CD14-positive monocyte (primary cell): Measurements from ENCODE around the gene OTOS. TPM values are rescaled to one million over a fixed set of nuclear protein-coding genes. Genes with fewer than 3 reads are reported as not detected.

ENCODE experiments used
- DNase-seq, 3 donors: peaks; one replicate each; pipeline ENCODE4 v3.0.0-alpha.2; 2011 to 2022
- H2AFZ ChIP-seq: 2 replicates; pipeline ENCODE4 v1.6.0; 2012; ENCODE audit warnings: mild to moderate bottlenecking, low read depth, low read length, inconsistent platforms; ENCODE audit not compliant: insufficient read depth, poor library complexity, severe bottlenecking
- H3K27ac ChIP-seq, 2 donors: 1 replicate in 1 of 2; 2 replicates in 1 of 2; pipeline ENCODE4 v1.5.1; 2012 to 2013; ENCODE audit warnings: low read length in 2 of 2, control low read depth in 1 of 2, inconsistent platforms in 1 of 2, low read depth in 1 of 2, mild to moderate bottlenecking in 1 of 2
- H3K27me3 ChIP-seq, 2 donors: one replicate each; pipeline versions ENCODE4 v1.6.0 to v1.6.1; 2011 to 2013; ENCODE audit warnings: low read length in 2 of 2; ENCODE audit not compliant: control insufficient read depth in 2 of 2, insufficient read depth in 2 of 2
- H3K36me3 ChIP-seq, 2 donors: replicated peaks in 1 of 2; 1 replicate in 1 of 2; 2 replicates in 1 of 2; pipeline versions ENCODE4 v1.5.1 to v1.6.1; 2012 to 2013; ENCODE audit warnings: low read length in 2 of 2, control low read depth in 1 of 2, inconsistent platforms in 1 of 2, mild to moderate bottlenecking in 1 of 2; ENCODE audit not compliant: insufficient read depth in 2 of 2, control insufficient read depth in 1 of 2
- H3K4me1 ChIP-seq, 2 donors: 1 replicate in 1 of 2; 2 replicates in 1 of 2; pipeline versions ENCODE4 v1.5.1 to v1.6.1; 2012 to 2013; ENCODE audit warnings: low read length in 2 of 2, control low read depth in 1 of 2, inconsistent platforms in 1 of 2, mild to moderate bottlenecking in 1 of 2, moderate library complexity in 1 of 2; ENCODE audit not compliant: insufficient read depth in 2 of 2, control insufficient read depth in 1 of 2
- H3K4me2 ChIP-seq: replicated peaks from 2 replicates; pipeline ENCODE3; 2012; ENCODE audit warnings: low read length, moderate library complexity, mild to moderate bottlenecking; ENCODE audit not compliant: poor library complexity, severe bottlenecking; ENCODE audit errors: extremely low read depth
- H3K4me3 ChIP-seq, 3 experiments: fragments of 200-600 bp in 1 of 3; sonication (generic) in 1 of 3; replicated peaks in 1 of 3; 1 replicate in 2 of 3; 2 replicates in 1 of 3; pipeline ENCODE4 v1.5.1; 2011 to 2013; ENCODE audit warnings: low read length in 3 of 3, mild to moderate bottlenecking in 3 of 3, control low read depth in 2 of 3, low read depth in 2 of 3, inconsistent platforms in 1 of 3, moderate library complexity in 1 of 3
- H3K79me2 ChIP-seq: 2 replicates; pipeline ENCODE4 v1.6.0; 2012; ENCODE audit warnings: mild to moderate bottlenecking, control low read depth, inconsistent platforms, low read length, moderate library complexity; ENCODE audit not compliant: insufficient read depth
- H3K9ac ChIP-seq: 2 replicates; pipeline ENCODE4 v1.6.0; 2017; ENCODE audit warnings: low read length, mild to moderate bottlenecking; ENCODE audit not compliant: insufficient read depth, poor library complexity, severe bottlenecking
- H3K9me3 ChIP-seq, 2 donors: replicated peaks in 1 of 2; 1 replicate in 1 of 2; 2 replicates in 1 of 2; pipeline versions ENCODE4 v1.5.1 to v1.6.1; 2012 to 2013; ENCODE audit warnings: low read length in 2 of 2, control low read depth in 1 of 2; ENCODE audit not compliant: control insufficient read depth in 1 of 2, insufficient read depth in 1 of 2
- H4K20me1 ChIP-seq: 2 replicates; pipeline ENCODE4 v1.6.0; 2012; ENCODE audit warnings: mild to moderate bottlenecking, low read length, control low read depth, moderate library complexity; ENCODE audit not compliant: insufficient read depth
- H3K27ac Mint-ChIP-seq, 7 donors: one replicate each; pipeline ENCODE4 v1.8.0; 2020; ENCODE audit warnings: mild to moderate bottlenecking in 7 of 7, mixed read lengths in 7 of 7, moderate library complexity in 6 of 7, inconsistent platforms in 2 of 7
- H3K27me3 Mint-ChIP-seq, 3 donors: one replicate each; pipeline ENCODE4 v1.8.0; 2021 to 2022; ENCODE audit warnings: low read depth in 3 of 3, mild to moderate bottlenecking in 3 of 3, mixed read lengths in 3 of 3, moderate library complexity in 3 of 3, inconsistent platforms in 1 of 3
- H3K36me3 Mint-ChIP-seq, 2 donors: one replicate each; pipeline ENCODE4 v1.8.0; 2020; ENCODE audit warnings: mixed read lengths in 2 of 2, inconsistent platforms in 1 of 2, mild to moderate bottlenecking in 1 of 2
- H3K4me1 Mint-ChIP-seq: one replicate; pipeline ENCODE4 v1.8.0; 2020; ENCODE audit warnings: mild to moderate bottlenecking, mixed read lengths
- H3K4me3 Mint-ChIP-seq, 2 donors: one replicate each; pipeline ENCODE4 v1.8.0; 2020; ENCODE audit warnings: mild to moderate bottlenecking in 2 of 2, mixed read lengths in 2 of 2, moderate library complexity in 1 of 2
- H3K9me3 Mint-ChIP-seq, 7 donors: one replicate each; pipeline ENCODE4 v1.8.0; 2020 to 2022; ENCODE audit warnings: mixed read lengths in 7 of 7, mild to moderate bottlenecking in 6 of 7, moderate library complexity in 6 of 7, inconsistent platforms in 2 of 7
- CTCF ChIP-seq: fragments of 200-600 bp; IDR thresholded peaks from one replicate; pipeline ENCODE4 v1.8.0; 2022; ENCODE audit warnings: antibody characterized with exemption, mild to moderate bottlenecking
- WGBS: methylation state at CpG from one replicate; pipeline ENCODE4 v1.1.5; 2013; ENCODE audit warnings: missing lambda C conversion rate; ENCODE audit not compliant: insufficient coverage; 5-methylcytosine and 5-hydroxymethylcytosine counted together
- intact Hi-C, 2 donors: fragments of 100-400 bp; cut with micrococcal nuclease; formaldehyde crosslinking; loops; one replicate each; pipeline versions ENCODE4 v1.15.0 to v1.15.1; 2023
- polyA plus RNA-seq, 3 donors: library from polyadenylated mRNA; depleted of rRNA in 1 of 3; unstranded in 2 of 3; stranded (reverse) in 1 of 3; fragments of 300-500 nt in 2 of 3; fragments of >200 nt in 1 of 3; fragmentation: Illumina TruSeq in 2 of 3; gene quantifications; 1 replicate in 2 of 3; 2 replicates in 1 of 3; pipeline ENCODE4 v1.2.3, GENCODE V29; 2012 to 2021

The OTOS gene
- polyA plus RNA-seq, 3 donors = not detected

GRCh38 chr2:240187989-240188590 lies 47.6 kb upstream of the OTOS start:
- 80% methylated on average over 8 of the region's 10 CpGs for WGBS
- H3K27me3 ChIP-seq = no peaks in the 10 kb centered on the region
- no peaks in the 10 kb centered on the region for H3K36me3 ChIP-seq
- no peaks in the 10 kb centered on the region for H3K79me2 ChIP-seq
- no peak overlapping the region for H3K27ac ChIP-seq
- TF ChIP-seq CTCF = no peak
- H3K27me3 Mint-ChIP-seq = peaks cover 5 to 14% (median 8%) of the 10 kb centered on the region in 3 donors
- no peak overlapping the region for H2AFZ ChIP-seq
- H4K20me1 ChIP-seq = no peaks in the 10 kb centered on the region
- H3K4me3 ChIP-seq = no peak overlapping the region
- H3K9ac ChIP-seq = no peak overlapping the region
- peaks cover 3 to 5% of the 10 kb centered on the region in 2 donors for H3K9me3 ChIP-seq
- H3K27ac Mint-ChIP-seq = no peak overlapping the region
- no peak overlapping the region for H3K4me3 Mint-ChIP-seq
- intact Hi-C loops = no loop called here
- DNase-seq = no peak
- H3K4me1 Mint-ChIP-seq = no peaks in the 10 kb centered on the region
- H3K9me3 Mint-ChIP-seq = peaks cover 0 to 15% (median 10%) of the 10 kb centered on the region in 7 donors
- no peak overlapping the region for H3K4me2 ChIP-seq
- H3K36me3 Mint-ChIP-seq = no peaks in the 10 kb centered on the region
- H3K4me1 ChIP-seq = no peaks in the 10 kb centered on the region

GRCh38 chr2:240186191-240186725 lies 45.8 kb upstream of the OTOS start:
- Histone ChIP-seq H3K9ac (no peak overlapping the region), H3K4me1 (no peaks in the 10 kb centered on the region), H3K79me2 (no peaks in the 10 kb centered on the region), H2AFZ (no peak overlapping the region), H3K36me3 (no peaks in the 10 kb centered on the region), H3K4me2 (no peak overlapping the region), H3K9me3 (peaks cover 3 to 5% of the 10 kb centered on the region in 2 donors), H3K27ac (no peak overlapping the region), H4K20me1 (no peaks in the 10 kb centered on the region), H3K4me3 (no peak overlapping the region), H3K27me3 (no peaks in the 10 kb centered on the region)
- TF ChIP-seq CTCF = no peak
- intact Hi-C loops = no loop called here
- peaks cover 0 to 15% (median 10%) of the 10 kb centered on the region in 7 donors for H3K9me3 Mint-ChIP-seq
- peaks cover 5 to 16% (median 13%) of the 10 kb centered on the region in 3 donors for H3K27me3 Mint-ChIP-seq
- no peak overlapping the region for H3K4me3 Mint-ChIP-seq
- no CpG with 5 or more reads among the region's 7 CpGs for WGBS
- no peak for DNase-seq
- no peaks in the 10 kb centered on the region for H3K36me3 Mint-ChIP-seq
- no peak overlapping the region for H3K27ac Mint-ChIP-seq
- no peaks in the 10 kb centered on the region for H3K4me1 Mint-ChIP-seq
